Stimulated activated CD4-positive, alpha-beta T cell treated with anti-CD3 and anti-CD28 coated beads, TNF-alpha, amount 100 ng/mL, for 24 hours (primary cell): Measurements from ENCODE around the gene PACSIN3.
A peak's percentile ranks its signal among the peaks of the same experiment; 100 is the strongest.

Source experiments
- DNase-seq, 3 experiments: peaks; one replicate each; pipeline ENCODE4 v3.0.0-alpha.2; 2020; ENCODE audit warnings: low read depth in 3 of 3

Gene PACSIN3

DNA sequence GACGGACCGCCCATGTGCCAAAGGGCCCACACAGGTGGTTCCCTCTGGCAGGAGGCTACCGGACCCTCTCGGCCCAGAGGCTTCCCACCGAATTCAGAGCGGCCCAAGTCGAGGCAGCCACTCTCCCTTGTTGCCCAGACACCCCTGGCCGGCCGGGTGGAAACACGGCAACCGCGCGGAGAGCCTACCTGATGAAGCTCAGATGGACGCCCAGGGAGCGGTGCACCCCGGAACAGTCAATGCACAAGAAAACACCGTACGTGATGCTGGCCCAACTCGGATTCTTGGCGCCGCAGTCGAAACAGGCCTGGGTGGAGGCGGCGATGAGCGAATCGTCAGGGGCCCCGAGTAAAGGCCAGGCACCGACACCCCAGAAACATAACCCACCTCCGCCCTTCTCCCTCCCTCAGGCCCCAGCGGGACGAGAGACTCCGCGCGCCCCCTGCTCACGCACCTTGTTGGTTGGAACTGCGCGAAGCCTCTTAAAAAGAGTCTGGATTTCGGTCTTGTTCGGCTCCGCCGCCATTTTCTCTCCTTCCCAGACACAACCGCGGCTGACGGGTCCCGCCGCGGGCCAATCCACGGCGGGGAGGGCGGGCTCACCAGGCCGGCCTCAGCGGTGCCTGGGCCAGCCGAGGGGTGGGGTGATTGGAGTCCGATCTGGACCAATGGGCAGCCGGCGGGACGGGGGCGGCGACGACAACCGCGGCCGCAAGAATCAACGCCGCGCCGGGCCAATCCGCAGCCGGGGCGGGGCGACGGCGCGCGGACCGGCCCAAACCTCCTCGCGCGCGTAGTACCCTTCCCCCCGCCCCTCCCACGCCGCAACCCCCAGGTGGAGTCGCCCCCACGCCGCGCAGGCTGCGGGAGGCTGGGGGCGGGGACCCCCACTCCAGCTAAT is 9.7 kb downstream of the PACSIN3 start, which contains the start of gene ARFGAP2:
Gene ARFGAP2 (minus strand): TSS at position 552 of the 901 bp plus-strand sequence. CDS start 26 bp downstream, at position 526.
- peak; percentile 91 to 97 (median 93) for DNase-seq

DNA sequence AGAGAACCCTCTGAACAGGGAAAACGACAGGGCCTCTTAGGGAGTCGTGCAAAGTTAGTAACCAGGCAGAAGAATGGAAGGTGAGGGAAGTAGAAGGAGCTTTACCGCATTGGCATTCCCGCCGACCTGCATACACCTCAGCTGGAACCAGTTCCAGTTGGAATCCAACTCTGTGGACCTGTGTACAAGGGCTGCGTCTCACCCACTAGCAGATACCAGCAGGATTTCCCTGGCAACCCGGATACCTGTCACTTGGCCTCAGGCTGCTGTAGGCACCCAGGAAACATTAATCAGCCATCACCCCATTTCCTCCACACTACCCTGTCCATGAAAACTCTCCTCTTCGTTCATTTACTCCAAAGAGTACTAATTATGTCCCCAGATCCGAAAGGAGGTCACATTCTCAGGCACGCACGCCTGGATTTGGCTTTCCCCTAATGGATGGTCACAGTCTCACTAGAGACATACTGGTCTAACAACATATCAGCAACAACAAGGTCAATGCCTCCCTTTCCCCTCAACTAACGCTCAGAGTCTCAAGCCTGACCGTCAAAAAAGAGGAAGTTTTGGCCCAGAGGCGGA is 10.4 kb downstream of the PACSIN3 start:
- DNase-seq = no peak

DNA sequence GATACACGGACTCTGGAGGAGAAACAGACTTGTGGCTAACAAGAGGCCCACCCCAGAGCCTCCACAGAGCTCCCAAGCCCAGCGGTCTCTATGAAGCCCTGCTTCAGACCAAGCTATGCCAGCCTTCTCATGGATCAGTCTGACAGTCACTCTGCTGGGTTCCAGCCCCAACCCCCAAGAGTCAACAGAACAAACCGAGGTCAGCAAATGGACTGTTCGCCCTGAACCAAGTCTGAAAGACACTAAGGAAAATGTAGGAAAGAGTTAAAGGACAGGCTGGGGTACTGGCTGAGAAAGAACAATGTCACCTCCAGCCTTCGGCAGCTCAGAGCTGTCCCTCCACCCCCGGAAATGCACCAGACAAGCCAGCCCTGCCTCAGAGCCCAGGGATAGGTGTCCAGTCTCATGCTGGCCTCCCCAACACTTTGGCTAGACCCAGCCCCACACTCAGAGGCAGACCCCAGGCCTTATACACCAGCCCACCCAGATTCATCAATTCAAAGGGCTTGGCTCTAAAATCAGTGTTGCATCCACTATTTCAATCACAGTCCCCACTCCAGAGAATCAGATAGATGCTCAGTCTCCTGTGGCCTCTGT is 13.4 kb downstream of the PACSIN3 start:
- no peak for DNase-seq

DNA sequence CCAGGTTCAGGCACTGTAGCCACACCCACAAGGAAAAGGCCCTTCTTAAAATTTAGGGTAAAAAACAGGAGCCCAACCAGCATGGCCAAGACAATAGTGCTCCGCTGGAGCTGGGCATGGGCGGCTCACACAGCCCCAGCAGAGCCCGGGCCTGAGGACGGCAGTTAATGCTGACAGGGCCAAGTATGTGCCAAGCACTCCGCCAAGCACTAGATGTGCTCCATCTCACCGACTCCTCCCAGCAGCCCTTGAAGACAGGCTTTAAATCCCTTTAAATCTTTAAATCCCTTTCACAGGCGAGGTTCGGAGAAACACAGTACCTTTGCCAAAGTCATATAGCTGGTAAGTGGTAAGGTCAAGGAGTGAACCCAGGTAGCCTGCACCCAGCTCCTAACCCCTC is 14.4 kb downstream of the PACSIN3 start:
- DNase-seq = no peak

DNA sequence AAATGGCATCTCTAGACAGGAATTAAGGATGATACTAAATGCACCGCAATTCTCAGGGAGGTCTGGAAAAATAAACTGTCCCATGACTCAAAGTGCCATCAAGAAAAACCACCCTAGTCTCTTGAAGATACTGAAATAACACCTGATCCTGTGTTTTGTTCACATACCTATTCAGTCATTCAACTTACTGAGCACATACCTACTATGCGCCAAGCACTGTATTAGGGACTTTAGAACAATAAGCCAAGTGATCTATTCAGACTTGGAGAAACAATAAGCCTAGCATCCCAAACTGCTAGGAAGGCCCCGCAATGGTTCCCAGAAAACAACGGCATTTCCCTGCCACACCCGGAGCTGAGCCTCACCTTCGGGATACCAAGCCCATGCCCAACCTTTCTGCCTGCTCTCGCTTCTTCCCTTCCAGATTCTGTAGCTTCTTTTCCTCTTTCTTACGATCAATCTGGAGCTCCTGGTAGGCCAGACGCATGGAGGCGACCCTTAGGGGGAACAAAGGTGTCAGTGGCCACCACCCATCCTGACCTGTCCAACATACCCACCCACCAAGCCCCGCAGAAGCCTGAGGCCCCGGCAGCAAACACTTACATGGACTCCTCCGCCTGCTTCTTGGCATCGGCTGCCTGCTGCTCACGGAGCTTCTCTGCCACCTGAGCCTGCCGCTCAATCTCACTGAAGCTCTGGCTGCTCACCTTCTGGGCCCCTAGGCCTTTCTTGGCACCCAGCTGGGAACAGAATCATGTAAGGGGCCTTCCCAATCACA is 15.0 kb downstream of the PACSIN3 start:
- no peak for DNase-seq

DNA sequence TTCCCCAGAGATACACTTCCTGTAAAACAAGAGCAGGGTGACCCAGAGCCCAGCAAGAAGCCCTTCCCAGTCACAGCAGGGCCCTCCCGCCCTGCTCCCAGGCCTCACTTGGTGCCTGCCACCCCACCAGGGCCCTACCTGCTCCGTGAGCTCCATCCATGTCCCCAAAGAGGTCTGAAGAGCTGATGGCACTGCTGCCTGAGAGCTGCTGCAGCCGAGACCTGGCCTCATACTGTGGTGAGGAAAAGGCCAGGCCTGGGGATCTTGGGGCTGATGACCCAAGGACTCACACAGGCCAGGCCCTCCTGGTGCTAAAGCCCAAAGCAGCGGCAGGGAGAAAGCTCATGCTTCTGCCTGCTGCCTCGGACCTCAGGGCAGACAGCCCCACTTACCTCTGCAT is 19.9 kb downstream of the PACSIN3 start:
- no peak for DNase-seq

DNA sequence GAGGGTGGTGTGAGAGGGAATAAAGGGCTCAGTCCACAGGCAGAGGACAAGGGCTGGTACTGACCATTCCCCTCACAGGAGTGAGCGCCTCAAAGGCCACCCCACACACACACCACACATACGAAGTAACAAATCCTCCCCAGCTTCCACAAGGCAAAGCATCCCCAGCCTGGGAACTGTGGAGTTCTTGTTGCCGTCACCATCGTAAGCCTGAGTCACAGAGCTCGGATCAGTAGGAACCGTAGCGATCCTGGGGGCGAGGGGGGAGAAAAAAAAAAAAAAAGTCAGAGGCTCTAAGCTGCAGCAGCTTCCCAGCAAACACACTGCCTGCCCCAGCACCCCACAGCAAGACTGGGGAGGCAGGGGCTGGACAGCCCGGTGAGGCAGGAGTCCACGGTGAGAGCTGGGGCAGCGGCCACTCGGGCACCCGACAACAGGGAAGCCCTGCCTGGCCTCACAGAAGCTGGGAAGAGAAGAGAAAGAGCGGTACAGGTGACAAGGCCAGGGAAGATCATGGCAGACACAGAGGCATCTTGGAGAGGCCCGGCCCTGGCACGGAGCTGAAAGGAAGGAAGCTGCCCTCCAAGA is 20.9 kb downstream of the PACSIN3 start:
- DNase-seq = no peak

DNA sequence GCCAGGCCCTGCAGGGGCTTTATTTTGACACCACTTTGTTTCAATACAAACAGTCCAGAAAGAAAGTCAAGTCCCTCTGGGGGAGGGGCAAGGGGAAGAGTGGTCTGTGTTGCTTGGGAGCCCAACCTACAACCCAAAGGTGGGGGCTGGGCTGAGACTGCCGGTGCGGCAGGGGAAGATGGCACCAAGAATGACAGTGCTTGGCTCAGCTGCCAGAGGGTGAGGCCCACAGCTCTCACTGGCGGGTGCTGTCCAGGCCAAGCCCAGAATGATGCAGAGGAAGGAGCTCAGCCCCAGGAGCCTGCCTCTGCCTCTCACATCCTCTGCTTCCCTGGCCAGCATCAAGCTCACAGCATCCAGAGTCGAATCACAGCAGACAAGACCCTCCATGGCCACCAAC is 21.9 kb downstream of the PACSIN3 start:
- DNase-seq = no peak

DNA sequence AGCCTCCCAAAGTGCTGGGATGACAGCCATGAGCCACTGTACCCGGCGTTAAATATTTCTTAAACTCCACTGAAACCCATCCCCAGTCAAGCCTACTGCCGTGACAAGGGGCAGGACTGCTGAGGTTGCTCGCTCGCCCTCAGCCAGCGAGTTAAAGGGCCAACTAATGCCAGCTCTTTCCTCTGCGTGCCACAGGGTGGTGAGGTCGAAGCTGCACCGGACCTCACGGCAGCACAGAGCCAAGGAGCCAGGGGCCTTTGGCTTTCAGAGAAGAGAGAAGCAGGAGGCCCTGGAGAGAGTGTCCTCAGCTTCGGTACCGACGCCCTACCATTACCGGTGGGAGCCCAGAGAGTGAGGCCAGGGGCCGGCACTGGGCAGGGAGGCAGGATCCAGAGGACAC is 22.3 kb downstream of the PACSIN3 start:
- DNase-seq = no peak

DNA sequence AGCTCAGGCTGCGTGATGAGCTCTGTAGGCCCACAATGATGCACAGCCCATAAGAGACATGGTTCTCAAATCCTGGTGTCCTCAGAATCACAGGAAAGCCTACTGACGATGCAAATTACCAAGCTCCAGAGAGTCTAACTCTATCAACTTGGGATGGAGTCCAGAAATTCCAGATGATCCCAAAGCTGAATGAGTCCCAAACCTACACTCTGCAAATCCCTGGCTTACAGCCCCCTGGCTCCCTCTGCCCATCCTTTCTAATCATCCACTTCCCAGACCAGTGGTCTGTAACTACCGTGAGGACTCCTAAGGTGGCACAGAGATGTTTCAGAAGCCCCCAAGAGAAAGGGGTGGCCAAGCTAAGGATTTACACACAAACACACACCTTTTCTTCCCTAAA is 23.0 kb downstream of the PACSIN3 start:
- no peak for DNase-seq

DNA sequence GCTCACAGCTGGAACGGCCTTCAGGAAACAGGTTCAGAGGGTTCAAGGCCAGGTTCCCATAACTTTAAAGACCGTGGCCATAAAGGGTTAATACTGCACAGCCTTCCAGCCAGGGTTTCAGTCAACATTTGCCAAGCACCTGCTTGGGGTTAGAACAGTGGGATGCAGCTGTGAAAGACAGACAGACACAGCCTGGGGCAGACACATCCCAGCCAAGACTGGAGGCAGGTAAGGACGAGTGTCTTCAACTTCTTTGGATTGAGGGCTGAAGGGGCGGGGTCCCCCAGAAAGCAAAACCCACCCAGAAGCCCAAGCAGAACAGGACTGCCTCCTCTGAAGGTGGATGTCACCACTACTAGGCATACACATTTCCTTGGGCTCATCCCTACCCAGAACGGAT is 23.8 kb downstream of the PACSIN3 start:
- no peak for DNase-seq

DNA sequence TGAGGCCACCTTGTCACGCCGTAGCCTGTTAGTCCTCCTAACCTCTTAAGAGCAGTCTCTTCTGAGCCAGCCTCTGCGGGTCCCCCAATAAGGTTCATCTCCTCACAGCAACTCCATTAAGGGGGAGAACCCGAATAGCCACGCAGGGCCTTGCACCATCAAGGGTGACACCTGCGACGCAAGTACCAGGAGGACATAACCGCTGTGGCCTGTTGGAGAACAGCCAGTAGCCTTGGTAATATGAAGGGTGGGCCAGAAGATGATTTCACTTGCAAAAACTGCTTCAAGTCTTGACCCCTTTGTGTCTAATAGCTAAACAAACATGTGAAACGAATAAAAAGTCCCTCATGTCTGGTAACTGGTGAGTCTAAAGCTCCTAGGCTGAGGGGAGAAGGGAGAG is 24.3 kb downstream of the PACSIN3 start:
- no peak for DNase-seq

DNA sequence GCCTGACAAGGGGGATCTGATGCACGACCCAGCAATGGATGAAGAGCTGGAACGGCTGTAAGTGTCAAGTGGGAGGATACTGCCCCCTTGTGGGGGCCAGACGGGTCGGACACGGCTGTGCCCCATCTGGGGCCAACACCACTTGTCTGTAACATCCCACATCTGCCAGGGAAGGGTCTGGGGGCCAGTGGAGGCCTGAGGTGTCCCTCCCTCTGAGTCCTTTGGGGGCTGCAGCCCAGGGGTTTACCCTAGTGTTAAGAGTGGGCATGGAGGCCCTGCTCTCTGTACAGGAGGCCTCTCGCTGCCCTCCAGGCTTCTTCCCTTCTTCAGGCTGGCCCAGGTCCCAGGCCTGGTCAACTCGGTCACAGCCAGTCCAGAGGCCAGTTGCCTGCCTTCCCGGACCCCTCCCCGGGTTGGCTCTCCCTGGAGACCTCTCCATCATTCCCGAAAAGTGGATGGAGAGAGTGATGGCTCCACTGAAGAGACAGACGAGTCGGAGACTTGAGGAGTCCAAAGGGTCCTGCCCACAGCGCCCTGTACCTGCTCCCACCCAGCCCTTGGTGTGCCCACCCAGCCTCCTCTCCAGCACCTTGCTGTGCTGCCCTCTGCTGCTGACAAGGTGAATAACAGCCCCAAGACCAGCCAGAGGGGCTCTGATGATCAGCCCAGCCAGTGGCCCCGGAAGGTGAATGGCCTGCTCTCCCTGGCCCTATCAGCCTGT is 24.9 kb downstream of the PACSIN3 start:
- peak; percentile 31 to 58 (median 38) for DNase-seq

DNA sequence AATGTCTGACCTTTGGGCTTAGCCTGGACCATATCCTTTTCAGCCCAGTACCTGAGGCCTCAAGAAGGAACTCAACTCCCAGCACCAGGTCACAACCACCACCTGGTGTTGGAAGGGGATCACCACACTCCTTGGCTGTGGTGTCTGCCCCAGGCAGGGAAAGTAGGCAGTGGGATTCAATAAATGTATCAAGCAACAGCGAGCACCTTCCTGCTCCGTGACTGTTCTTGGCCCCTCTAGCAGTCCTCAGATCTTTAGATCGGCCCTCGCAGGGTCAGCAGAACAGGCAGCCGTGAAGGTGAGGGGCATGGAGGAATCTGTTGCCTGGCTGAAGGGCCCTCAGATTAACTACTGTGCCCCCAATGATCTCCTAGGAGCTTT is 25.5 kb downstream of the PACSIN3 start:
- DNase-seq = no peak

DNA sequence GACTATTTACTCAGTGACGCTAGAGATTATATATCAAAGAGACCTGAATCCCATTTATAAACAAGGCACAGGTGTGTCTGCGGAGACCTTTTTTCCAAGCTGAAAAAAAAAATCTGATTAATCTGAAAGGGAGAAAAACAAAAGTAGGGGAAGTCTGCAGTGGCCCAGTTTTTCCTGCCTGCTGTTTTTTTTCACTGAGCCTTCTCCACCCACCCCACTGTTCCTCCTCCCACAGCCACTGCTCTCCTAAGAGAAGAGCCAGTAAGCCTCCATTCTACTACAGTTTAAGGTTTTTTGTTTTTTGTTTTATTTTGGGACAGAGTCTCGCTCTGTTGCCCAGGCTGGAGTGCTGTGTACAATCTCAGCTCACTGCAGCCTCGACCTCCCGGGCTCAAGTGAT is 28.0 kb downstream of the PACSIN3 start:
- no peak for DNase-seq

DNA sequence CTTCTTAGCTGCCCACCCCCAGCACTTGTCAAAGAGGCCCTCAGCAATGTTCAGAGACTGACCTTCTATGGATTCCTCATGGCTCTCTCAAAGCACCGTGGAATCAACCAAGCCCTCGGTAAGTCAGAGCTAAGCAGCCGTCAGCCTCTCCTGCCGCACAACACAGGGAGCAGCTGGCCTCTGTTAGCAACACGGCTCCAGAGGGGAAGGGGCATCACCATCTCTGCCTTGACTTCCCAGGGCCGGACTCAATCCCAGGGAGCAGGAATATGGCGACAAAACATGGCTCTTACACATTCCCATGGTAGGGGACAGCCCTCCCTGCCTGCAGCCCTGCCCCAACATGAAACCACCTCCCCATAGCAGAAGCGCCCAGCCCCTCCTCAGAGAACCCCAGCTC is 28.4 kb downstream of the PACSIN3 start:
- DNase-seq = no peak

DNA sequence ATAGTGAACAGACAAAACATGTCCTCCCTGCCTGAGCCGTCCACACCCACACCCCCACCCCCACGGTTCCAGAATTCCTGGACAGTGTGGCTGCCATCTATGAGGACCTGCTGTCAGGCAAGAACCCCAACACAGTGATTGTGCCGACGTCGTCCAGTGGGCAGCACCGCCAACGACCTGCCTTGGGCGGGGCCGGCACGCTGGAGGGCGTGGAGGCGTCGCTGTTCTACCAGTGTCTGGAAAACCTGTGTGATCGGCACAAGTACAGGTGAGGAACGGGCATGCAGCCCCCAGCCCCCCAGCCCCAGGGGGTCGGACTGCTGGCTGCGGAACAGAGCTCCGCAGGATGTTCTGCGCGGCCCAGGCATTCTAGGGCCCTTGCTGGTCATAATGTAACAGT is 29.3 kb downstream of the PACSIN3 start:
- no peak for DNase-seq

DNA sequence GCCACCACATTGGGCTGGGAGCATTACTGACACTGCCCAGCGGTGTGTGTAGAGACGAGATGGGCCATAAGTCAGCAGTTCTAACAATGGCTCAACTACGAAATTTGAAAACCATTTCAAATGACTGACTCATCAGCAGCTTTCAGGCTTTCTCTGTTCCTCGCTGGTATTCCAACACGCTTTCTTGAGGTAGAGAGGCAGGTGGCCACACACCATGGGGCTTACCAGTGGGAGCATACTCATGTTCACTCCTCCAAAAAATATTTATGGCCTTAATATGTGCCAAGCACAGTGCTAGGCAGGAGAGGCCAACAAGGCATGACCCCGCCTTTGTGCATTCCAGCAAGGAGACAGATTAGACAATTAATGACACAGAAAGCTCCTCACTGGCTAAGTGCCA is 29.9 kb downstream of the PACSIN3 start:
- DNase-seq = no peak

DNA sequence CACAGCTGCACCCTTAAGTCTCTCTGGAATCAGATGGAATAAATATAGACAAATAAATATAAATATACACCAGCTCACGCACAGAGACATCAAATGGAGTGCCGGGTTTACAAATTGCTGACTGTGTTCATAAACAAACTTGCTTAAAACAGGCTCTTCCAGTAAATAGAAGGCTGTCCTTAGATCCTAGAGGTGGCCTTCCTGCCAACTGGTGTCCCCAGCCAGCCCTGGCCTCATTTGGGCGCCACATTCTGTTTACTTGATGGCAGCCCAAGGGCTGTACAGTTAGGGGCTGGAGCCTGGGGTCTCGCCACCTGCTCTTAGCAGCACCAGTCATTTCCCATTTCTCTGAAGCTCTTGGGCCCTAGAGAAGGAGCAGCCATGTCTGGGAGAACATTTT is 30.4 kb downstream of the PACSIN3 start:
- DNase-seq = no peak

DNA sequence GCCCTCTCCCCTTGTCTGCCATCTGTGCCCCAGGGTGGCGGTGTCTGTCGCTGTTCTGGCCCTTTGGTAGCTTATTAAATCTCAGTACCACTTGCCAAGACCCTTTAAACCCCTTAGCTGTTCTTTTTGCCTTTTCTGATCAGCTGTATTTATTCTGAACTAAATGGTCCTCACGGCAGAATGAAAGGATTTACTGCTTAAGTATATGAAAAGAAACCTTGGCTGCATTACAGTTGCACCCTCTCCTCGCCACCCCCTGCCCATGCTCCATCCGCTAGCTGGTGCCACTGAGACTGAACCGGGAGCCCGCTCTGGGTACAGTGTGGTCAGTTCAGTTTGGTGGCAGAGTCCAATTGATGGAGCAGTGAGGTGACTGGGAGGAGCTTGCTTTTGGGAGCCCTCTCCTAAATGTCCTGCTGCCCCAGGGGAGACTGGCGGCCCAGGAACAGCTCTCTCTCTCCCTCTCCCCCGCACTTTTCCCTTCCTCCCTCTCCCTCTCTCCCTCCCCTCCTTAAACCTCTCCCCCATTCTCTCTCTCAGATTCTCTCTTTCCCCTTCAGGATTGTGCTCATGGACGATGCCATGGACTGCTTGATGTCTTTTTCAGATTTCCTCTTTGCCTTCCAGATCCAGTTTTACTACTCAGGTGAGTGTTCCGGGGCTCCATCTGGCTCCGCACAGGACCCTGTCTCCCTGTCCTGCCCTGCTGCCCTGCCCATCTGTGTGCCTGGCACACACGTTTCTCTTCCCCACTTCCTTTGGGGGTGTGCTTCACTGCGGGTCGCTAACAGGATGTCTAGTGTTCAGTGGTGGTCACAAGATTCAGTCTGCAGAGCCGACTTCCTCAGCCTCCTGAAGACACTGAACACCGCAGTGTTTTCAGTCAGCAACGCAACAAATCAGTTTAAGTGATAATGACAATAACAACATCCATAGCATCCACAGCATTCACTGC is 31.3 kb downstream of the PACSIN3 start:
- no peak for DNase-seq
